ENCODE results near the gene ITGB1BP2. TPM values are rescaled to one million over a fixed set of nuclear protein-coding genes. Genes with fewer than 3 reads are reported as not detected.

ITGB1BP2 gene
- total RNA-seq, 2 experiments from 2014 or later, result 7.8 to 8.9 TPM

- H3K9me2 ChIP-seq (ENCODE audit: insufficient read depth, low read length), result no peaks in the 10 kb centered on the region
- peaks cover 32% of the 10 kb centered on the region for H3K36me3 ChIP-seq (ENCODE audit: insufficient read depth, low read length)
- intact Hi-C loops (cut with micrococcal nuclease; ENCODE audit: unreplicated experiment), result loop anchor here (1.0 to 10.0 kb wide), 3 partner anchors 28 to 262 kb away; partner anchors contain the start of genes IL2RG, MED12 and ZMYM3
- peak overlapping the region; percentile 86 for H3K27ac ChIP-seq (ENCODE audit: low read depth, low read length, poor library complexity, severe bottlenecking)
- no peak for TF ChIP-seq EZH2phosphoT487 (IDR thresholded peaks at IDR 0.05; ENCODE audit: borderline replicate concordance, low read depth, low read length)
- TF ChIP-seq CTCF (conservative IDR thresholded peaks at IDR 0.05; ENCODE audit: low read length), result no peak
- H3K9me3 ChIP-seq (ENCODE audit: low read length), result no peaks in the 10 kb centered on the region
- DNase-seq (ENCODE audit: low spot score), result no peak
- H4K20me1 ChIP-seq (ENCODE audit: insufficient read depth, low read length), result peaks cover 9% of the 10 kb centered on the region
- CTCF ChIA-PET (ENCODE audit: unreplicated experiment), result interaction anchor here (0.7 kb wide), 1 partner anchor 27 kb away, joined by 4 read pairs; no protein-coding TSS in a partner anchor
- peaks cover 24% of the 10 kb centered on the region for H3K4me1 ChIP-seq (ENCODE audit: insufficient read depth, low read length, poor library complexity, severe bottlenecking)
- peaks cover 43% of the 10 kb centered on the region for H3K79me2 ChIP-seq (ENCODE audit: insufficient read depth, low read depth, low read length)
- BruUV-seq (replicated peaks), result no TSS peak
- H3K4me3 ChIP-seq (ENCODE audit: low read depth, low read length, poor library complexity, severe bottlenecking), result peak overlapping the region; percentile 99
- H2AFZ ChIP-seq (ENCODE audit: low read length), result peak overlapping the region; percentile 96
- POLR2A ChIA-PET, result interaction anchor here (0.6 to 1.8 kb wide), 11 partner anchors 10 to 1206 kb away, joined by 3 to 18 read pairs (median 6); partner anchors contain the start of genes IL2RG, TAF1 and ZMYM3
- peak overlapping the region; percentile 62 for H3K4me2 ChIP-seq (ENCODE audit: low read length)
These were observed 18.8 kb upstream of the ITGB1BP2 start for GRCh38 chrX:71282514-71283402.

DNA sequence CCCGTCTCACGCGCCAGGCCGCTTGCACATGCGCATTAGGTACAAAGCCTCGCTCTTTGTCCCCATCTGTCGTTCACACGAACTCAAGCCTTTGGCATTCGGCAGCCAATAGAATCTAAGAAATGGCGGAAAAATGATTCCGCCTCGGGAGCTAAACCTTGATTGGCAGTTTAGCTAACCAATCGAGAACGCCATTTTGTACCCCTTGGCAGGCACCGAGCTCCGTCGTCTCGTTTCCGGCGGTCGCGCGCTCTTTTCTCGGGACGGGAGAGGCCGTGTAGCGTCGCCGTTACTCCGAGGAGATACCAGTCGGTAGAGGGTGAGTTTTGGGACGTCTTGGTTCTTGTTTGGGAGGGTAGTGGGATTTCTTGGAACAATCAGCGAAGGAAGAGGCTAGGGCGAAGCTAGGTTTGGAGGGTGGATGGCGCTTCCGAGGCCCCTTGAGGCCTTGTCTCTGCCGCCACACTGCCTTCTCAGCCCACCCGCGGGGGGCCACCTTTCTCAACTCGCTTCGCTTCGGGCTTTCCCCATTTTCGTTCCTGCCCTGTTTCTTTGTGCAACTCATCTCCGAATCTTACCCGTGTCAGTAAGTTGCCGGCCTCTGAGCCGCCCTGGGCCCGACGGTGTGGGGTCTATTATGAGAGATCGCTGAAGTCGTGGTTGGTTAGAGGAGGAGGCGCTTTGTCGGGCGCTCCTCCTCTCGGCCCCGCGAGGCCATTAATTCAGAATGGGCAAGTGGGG is 18.0 kb upstream of the ITGB1BP2 start, which contains the start of gene NONO:
NONO (plus strand) TSS at position 233 of the 741 bp plus-strand sequence. CDS start 7,003 bp downstream, outside the sequence.
- TF ChIP-seq CTCF (conservative IDR thresholded peaks at IDR 0.05; ENCODE audit: low read length) (0 out of 2 replicates have a peak, but pooled peaks have one; percentile 28), EZH2phosphoT487 (IDR thresholded peaks at IDR 0.05; ENCODE audit: borderline replicate concordance, low read depth, low read length) (no peak)

More for the DNA sequence above, 18.0 kb upstream of the ITGB1BP2 start, which contains the start of gene NONO:
- Histone ChIP-seq H3K4me2 (ENCODE audit: low read length) (peak within 1 kb of the TSS; percentile 98), H4K20me1 (ENCODE audit: insufficient read depth, low read length) (peaks cover 9% of the 10 kb centered on the region), H2AFZ (ENCODE audit: low read length) (peak within 1 kb of the TSS; percentile 96), H3K9me3 (ENCODE audit: low read length) (no peaks in the 10 kb centered on the region), H3K27ac (ENCODE audit: low read depth, low read length, poor library complexity, severe bottlenecking) (peak within 1 kb of the TSS; percentile 86), H3K4me1 (ENCODE audit: insufficient read depth, low read length, poor library complexity, severe bottlenecking) (peaks cover 24% of the 10 kb centered on the region), H3K4me3 (ENCODE audit: low read depth, low read length, poor library complexity, severe bottlenecking) (peak within 1 kb of the TSS; percentile 99), H3K79me2 (ENCODE audit: insufficient read depth, low read depth, low read length) (peaks cover 51% of the 10 kb centered on the region), H3K36me3 (ENCODE audit: insufficient read depth, low read length) (peaks cover 37% of the 10 kb centered on the region), H3K9me2 (ENCODE audit: insufficient read depth, low read length) (no peaks in the 10 kb centered on the region)
- POLR2A ChIA-PET, result interaction anchor here (0.6 to 1.8 kb wide), 14 partner anchors 9 to 1205 kb away, joined by 3 to 18 read pairs (median 5); partner anchors contain the start of genes IL2RG, MED12, TAF1 and ZMYM3
- intact Hi-C loops (cut with micrococcal nuclease; ENCODE audit: unreplicated experiment), result loop anchor here (1.0 to 10.0 kb wide), 3 partner anchors 29 to 261 kb away; partner anchors contain the start of genes IL2RG, MED12 and ZMYM3
- DNase-seq (ENCODE audit: low spot score), result peak; percentile 99
- TSS peak; percentile 76 for BruUV-seq (replicated peaks)
- CTCF ChIA-PET (ENCODE audit: unreplicated experiment), result interaction anchor here (0.7 kb wide), 1 partner anchor 28 kb away, joined by 4 read pairs; no protein-coding TSS in a partner anchor

Data from OCI-LY7 (cell line).